HepG2 (cell line): ENCODE measurements around the gene SEPTIN10. TPM values are rescaled to one million over a fixed set of nuclear protein-coding genes. Genes with fewer than 3 reads are reported as not detected.

Source experiments
- CHCHD3 ChIP-seq: sonication (generic); formaldehyde crosslinking; IDR thresholded peaks from 2 replicates; pipeline ENCODE4 v1.8.0; 2022; ENCODE audit warnings: mild to moderate bottlenecking, missing genetic modification reagents, moderate library complexity
- CREB1 ChIP-seq, 2 experiments: fragments of 450-650 bp in 1 of 2; IDR thresholded peaks; 2 replicates each; pipeline ENCODE4 v1.6.1; 2016 to 2017; ENCODE audit warnings: control low read depth in 1 of 2, mild to moderate bottlenecking in 1 of 2, missing compliant biosample characterization in 1 of 2, missing genetic modification characterization in 1 of 2
- ESRRA ChIP-seq: sonication (generic); formaldehyde crosslinking; IDR thresholded peaks from 2 replicates; pipeline ENCODE4 v1.5.1; 2020; ENCODE audit warnings: mild to moderate bottlenecking, low read depth, missing genetic modification reagents
- FOXK1 ChIP-seq: sonication (generic); formaldehyde crosslinking; IDR thresholded peaks from 2 replicates; pipeline ENCODE4 v1.4.0; 2020; ENCODE audit warnings: low read depth, missing genetic modification reagents, borderline replicate concordance
- GMEB2 ChIP-seq: IDR thresholded peaks from 2 replicates; pipeline ENCODE4 v1.6.1; 2016; ENCODE audit warnings: missing biosample characterization, missing genetic modification reagents, low read depth
- GTF3A ChIP-seq: sonication (generic); formaldehyde crosslinking; conservative IDR thresholded peaks from 2 replicates; pipeline ENCODE4 v1.4.0; 2020; ENCODE audit warnings: mild to moderate bottlenecking, missing genetic modification reagents
- HNF4G ChIP-seq, 2 experiments: sonication (generic) in 1 of 2; formaldehyde crosslinking in 1 of 2; IDR thresholded peaks; 2 replicates each; pipeline versions ENCODE4 v1.4.0 to v1.6.1; 2011 to 2020; ENCODE audit warnings: borderline replicate concordance in 2 of 2, low read depth in 2 of 2, mild to moderate bottlenecking in 2 of 2, low read length in 1 of 2, missing genetic modification reagents in 1 of 2, moderate library complexity in 1 of 2
- IRF9 ChIP-seq: sonication (generic); formaldehyde crosslinking; IDR thresholded peaks from 2 replicates; pipeline ENCODE4 v1.8.0; 2022; ENCODE audit warnings: missing genetic modification reagents, mild to moderate bottlenecking, borderline replicate concordance
- MNT ChIP-seq: fragments of 450-650 bp; IDR thresholded peaks from 2 replicates; pipeline ENCODE4 v1.6.1; 2016
- NCOA5 ChIP-seq: sonication (generic); formaldehyde crosslinking; IDR thresholded peaks from 2 replicates; pipeline ENCODE4 v1.4.0; 2020; ENCODE audit warnings: missing genetic modification reagents
- RELA ChIP-seq: sonication (generic); formaldehyde crosslinking; IDR thresholded peaks from 2 replicates; pipeline ENCODE4 v1.4.0; 2020; ENCODE audit warnings: missing genetic modification reagents
- SAP130 ChIP-seq: IDR thresholded peaks from 2 replicates; pipeline ENCODE4 v1.6.1; 2016; ENCODE audit warnings: low read depth
- SETDB1 ChIP-seq: sonication (generic); formaldehyde crosslinking; IDR thresholded peaks from 2 replicates; pipeline ENCODE4 v1.5.1; 2020; ENCODE audit warnings: missing genetic modification reagents, mild to moderate bottlenecking, borderline replicate concordance
- SOX13 ChIP-seq, 3 experiments: fragments of 450-650 bp in 1 of 3; sonication (generic) in 1 of 3; formaldehyde crosslinking in 1 of 3; IDR thresholded peaks in 2 of 3; conservative IDR thresholded peaks in 1 of 3; 2 replicates each; pipeline versions ENCODE4 v1.5.0 to v1.6.1; 2016 to 2020; ENCODE audit warnings: antibody characterized with exemption in 1 of 3, mild to moderate bottlenecking in 1 of 3, missing compliant biosample characterization in 1 of 3, missing genetic modification reagents in 1 of 3, moderate library complexity in 1 of 3
- THAP8 ChIP-seq: sonication (generic); formaldehyde crosslinking; IDR thresholded peaks from 2 replicates; pipeline ENCODE4 v1.5.1; 2020; ENCODE audit warnings: missing genetic modification reagents, mild to moderate bottlenecking, borderline replicate concordance
- ZNF317 ChIP-seq: sonication (generic); formaldehyde crosslinking; IDR thresholded peaks from 2 replicates; pipeline ENCODE4 v1.5.0; 2020; ENCODE audit warnings: mild to moderate bottlenecking, missing genetic modification reagents
- ZNF333 ChIP-seq: sonication (generic); formaldehyde crosslinking; IDR thresholded peaks from 2 replicates; pipeline ENCODE4 v1.4.0; 2020; ENCODE audit warnings: mild to moderate bottlenecking, missing genetic modification reagents, borderline replicate concordance
- ZNF556 ChIP-seq: sonication (generic); formaldehyde crosslinking; IDR thresholded peaks from 2 replicates; pipeline ENCODE4 v1.4.0; 2020; ENCODE audit warnings: mild to moderate bottlenecking, missing genetic modification reagents, borderline replicate concordance
- ZNF572 ChIP-seq: sonication (generic); formaldehyde crosslinking; IDR thresholded peaks from 2 replicates; pipeline ENCODE4 v1.5.1; 2020; ENCODE audit warnings: mild to moderate bottlenecking, missing genetic modification reagents
- ZNF720 ChIP-seq: sonication (generic); formaldehyde crosslinking; IDR thresholded peaks from 2 replicates; pipeline ENCODE4 v1.4.0; 2020; ENCODE audit warnings: missing genetic modification reagents
- ZNF724P ChIP-seq: sonication (generic); formaldehyde crosslinking; IDR thresholded peaks from 2 replicates; pipeline ENCODE4 v1.8.0; 2022; ENCODE audit warnings: missing genetic modification reagents, borderline replicate concordance
- ZSCAN9 ChIP-seq: IDR thresholded peaks from 2 replicates; pipeline ENCODE4 v1.6.1; 2016; ENCODE audit warnings: borderline replicate concordance
- polyA plus RNA-seq, 8 experiments: library from polyadenylated mRNA; depleted of rRNA in 3 of 8; stranded (reverse) in 7 of 8; unstranded in 1 of 8; fragments of >200 nt; fragmentation: Illumina TruSeq in 4 of 8; extraction: Trizol in 4 of 8; gene quantifications; 2 replicates each; pipeline versions ENCODE4 v1.2.1 to v1.2.3, GENCODE V29; 2011 to 2016; ENCODE audit warnings: low read depth in 4 of 8, missing spikeins in 1 of 8, mixed read lengths in 1 of 8; ENCODE audit not compliant: insufficient read depth in 1 of 8
- total RNA-seq, 5 experiments: library from RNA; depleted of rRNA; stranded (reverse); fragments of >200 nt; fragmentation: Illumina TruSeq; extraction: Trizol; gene quantifications; 2 replicates each; pipeline ENCODE4 v1.2.3, GENCODE V29; 2016; ENCODE audit warnings: low read depth in 1 of 5

The SEPTIN10 gene
- total and polyA plus RNA-seq, 2 of the 13 experiments (the other 11 are each of a cell fraction or from before 2014, with no cell fraction given) = 45.8 to 67.5 TPM

GRCh38 chr2:109545828-109546713, 67.7 kb downstream of the SEPTIN10 start (continued):
- TF ChIP-seq SOX13 (IDR thresholded peaks at IDR 0.05) (no peak), SOX13 (CRISPR knock-in tag; conservative IDR thresholded peaks at IDR 0.05 in 1 of 2, IDR thresholded peaks at IDR 0.05 in 1 of 2) (no peak), RELA (CRISPR knock-in tag) (no peak), ZNF724P (CRISPR knock-in tag) (no peak), IRF9 (CRISPR knock-in tag) (no peak), ZNF317 (CRISPR knock-in tag) (peak; percentile 43; the same call in 1 of the 2 replicates), ZNF572 (no peak), ESRRA (CRISPR knock-in tag) (no peak), ZNF720 (CRISPR knock-in tag) (no peak), GTF3A (CRISPR knock-in tag) (no peak), ZSCAN9 (0 out of 2 replicates have a peak, but pooled peaks have one; percentile 56), MNT (no peak), GMEB2 (CRISPR knock-in tag) (no peak), THAP8 (CRISPR knock-in tag) (no peak), SAP130 (CRISPR knock-in tag) (peak; percentile 39), ZNF556 (CRISPR knock-in tag) (no peak), NCOA5 (CRISPR knock-in tag) (no peak), FOXK1 (CRISPR knock-in tag) (peak; percentile 50; the same call in 1 of the 2 replicates), CHCHD3 (CRISPR knock-in tag) (no peak), HNF4G (IDR thresholded peaks at IDR 0.05; ENCODE audit: borderline replicate concordance, low read depth, low read length) (peak; percentile 33; the same call in 1 of the 2 replicates), HNF4G (CRISPR knock-in tag; IDR thresholded peaks at IDR 0.05; ENCODE audit: borderline replicate concordance, low read depth) (no peak), ZNF333 (CRISPR knock-in tag) (no peak), SETDB1 (no peak), CREB1 (IDR thresholded peaks at IDR 0.05) (no peak), CREB1 (CRISPR knock-in tag; IDR thresholded peaks at IDR 0.05) (no peak)
